RWPE1 (cell line): ENCODE results near the gene TTYH2.
A peak's percentile ranks its signal among the peaks of the same experiment; 100 is the strongest.
"Not testable (repeated sequence)": the region's sequence is repeated elsewhere in the genome, so short reads cannot be mapped to it uniquely, and the experiment has no call there.

ENCODE experiments used
- CTCF ChIA-PET: fragments of 350-600 bp; sonication (Branson Sonifier 250); formaldehyde crosslinking; extraction: SDS; loops from one replicate; lab custom pipeline; 2021; lab: Yijun Ruan, JAX
- POLR2A ChIA-PET: fragments of 400-600 bp; formaldehyde crosslinking; extraction: SDS; loops from one replicate; lab custom pipeline; 2020; ENCODE audit warnings: antibody characterized with exemption; ENCODE audit not compliant: low non-redundant PET; lab: Yijun Ruan, JAX
- DNase-seq: peaks from one replicate; pipeline ENCODE4 v3.0.0; 2012; ENCODE audit warnings: low spot score
- H3K27ac ChIP-seq: fragments of 450-650 bp; 2 replicates; pipeline ENCODE4 v1.5.1; 2017
- TF ChIP-seq, protein P1 (sequence below): fragments of 450-650 bp; conservative IDR thresholded peaks from 2 replicates; pipeline ENCODE4 v1.5.1; 2017; ENCODE audit warnings: low read depth, mild to moderate bottlenecking

The TTYH2 gene

DNA sequence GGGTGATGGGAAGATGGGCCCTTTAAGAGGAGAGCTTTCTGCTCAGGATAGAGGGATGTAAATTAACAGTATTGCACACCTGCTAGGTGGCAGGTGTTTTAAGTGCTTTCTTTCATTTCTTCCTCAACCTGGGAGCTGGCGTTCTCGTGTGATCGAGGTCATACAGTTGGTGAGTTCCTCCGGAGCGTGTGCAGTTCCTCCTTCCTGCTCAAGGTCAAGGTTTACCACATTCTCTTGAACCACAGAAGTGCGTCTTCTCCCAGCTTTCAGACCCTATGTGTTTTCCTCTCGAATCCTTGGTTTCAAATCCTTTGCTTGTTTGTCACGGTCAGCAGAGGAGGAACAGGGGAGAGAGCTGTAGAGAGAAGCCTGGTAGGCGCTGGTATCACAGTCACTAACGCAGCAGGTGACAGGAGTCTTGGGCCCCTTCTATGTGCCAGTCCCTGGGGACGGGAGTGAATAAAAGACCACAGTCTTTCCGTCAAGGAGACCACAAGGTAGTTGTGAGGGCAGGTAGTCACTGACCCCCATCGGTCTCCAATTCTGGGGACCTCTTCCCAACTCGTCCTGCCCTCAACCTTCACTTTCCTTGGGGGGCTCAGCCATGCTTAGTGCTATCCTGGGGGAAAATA lies 61.5 kb downstream of the TTYH2 start:
- DNase-seq, result no peak
- no peak overlapping the region for H3K27ac ChIP-seq
- POLR2A ChIA-PET, result no interaction called here
- TF ChIP-seq, protein P1, sequence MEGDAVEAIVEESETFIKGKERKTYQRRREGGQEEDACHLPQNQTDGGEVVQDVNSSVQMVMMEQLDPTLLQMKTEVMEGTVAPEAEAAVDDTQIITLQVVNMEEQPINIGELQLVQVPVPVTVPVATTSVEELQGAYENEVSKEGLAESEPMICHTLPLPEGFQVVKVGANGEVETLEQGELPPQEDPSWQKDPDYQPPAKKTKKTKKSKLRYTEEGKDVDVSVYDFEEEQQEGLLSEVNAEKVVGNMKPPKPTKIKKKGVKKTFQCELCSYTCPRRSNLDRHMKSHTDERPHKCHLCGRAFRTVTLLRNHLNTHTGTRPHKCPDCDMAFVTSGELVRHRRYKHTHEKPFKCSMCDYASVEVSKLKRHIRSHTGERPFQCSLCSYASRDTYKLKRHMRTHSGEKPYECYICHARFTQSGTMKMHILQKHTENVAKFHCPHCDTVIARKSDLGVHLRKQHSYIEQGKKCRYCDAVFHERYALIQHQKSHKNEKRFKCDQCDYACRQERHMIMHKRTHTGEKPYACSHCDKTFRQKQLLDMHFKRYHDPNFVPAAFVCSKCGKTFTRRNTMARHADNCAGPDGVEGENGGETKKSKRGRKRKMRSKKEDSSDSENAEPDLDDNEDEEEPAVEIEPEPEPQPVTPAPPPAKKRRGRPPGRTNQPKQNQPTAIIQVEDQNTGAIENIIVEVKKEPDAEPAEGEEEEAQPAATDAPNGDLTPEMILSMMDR, result no peak
- CTCF ChIA-PET, result interaction anchor here (0.6 kb wide), 1 partner anchor 13 kb away, joined by 3 read pairs; no protein-coding TSS in a partner anchor

DNA sequence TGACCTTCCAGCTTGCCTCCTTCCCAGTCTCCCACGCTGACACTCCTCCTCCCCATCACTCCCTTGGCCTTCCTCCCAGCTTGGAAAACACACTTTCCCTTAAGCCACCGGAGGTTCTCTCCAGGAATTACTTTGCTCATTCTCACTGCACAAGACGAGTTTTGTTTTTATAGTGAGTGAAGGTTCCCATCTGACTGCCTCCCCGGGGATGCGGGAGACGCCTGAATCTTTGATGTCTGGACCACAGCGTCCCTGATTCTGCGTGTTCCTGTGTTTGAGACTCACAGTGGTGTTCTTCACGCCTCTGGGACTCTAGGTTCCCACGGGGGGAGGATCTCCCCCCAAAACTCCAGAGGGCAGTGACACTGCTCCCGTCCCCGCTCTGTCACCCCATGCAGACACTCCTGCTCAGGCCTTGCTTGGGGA lies 62.7 kb downstream of the TTYH2 start:
- TF ChIP-seq, protein P1, result no peak
- POLR2A ChIA-PET, result no interaction called here
- no peak for DNase-seq
- no peak overlapping the region for H3K27ac ChIP-seq
- CTCF ChIA-PET, result no interaction called here

DNA sequence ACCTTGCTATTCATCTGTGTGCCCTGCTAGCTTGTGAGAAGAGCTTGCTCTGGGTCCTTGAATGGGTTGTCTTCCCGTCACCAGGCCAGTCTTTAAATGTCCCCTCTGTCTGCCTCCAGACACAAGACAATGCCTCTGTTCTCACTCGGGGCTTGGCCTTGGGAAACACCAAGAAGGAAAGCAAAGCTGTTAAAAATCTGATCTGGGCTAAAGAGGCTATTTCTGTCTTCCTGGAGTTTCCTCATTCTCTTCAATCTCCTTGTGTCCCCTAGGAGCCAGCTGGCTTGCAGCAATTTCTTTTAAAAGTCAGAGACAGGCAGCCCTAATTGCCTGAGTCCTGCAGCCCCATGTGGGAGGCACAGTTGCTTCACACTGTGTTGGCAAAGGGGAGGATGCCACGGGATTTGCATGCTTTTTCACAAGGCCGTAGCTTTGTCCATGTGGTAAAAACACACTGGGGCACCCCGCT lies 63.2 kb downstream of the TTYH2 start:
- no peak overlapping the region for H3K27ac ChIP-seq
- CTCF ChIA-PET, result no interaction called here
- DNase-seq, result no peak
- POLR2A ChIA-PET, result no interaction called here
- TF ChIP-seq, protein P1, result no peak

- H3K27ac ChIP-seq, result no peak overlapping the region
- POLR2A ChIA-PET, result no interaction called here
- CTCF ChIA-PET, result interaction anchor here (0.5 to 0.7 kb wide), 2 partner anchors 18 to 242 kb away, joined by 3 to 6 read pairs; no protein-coding TSS in a partner anchor
- TF ChIP-seq, protein P1, result no peak
- DNase-seq, result no peak
Observed at GRCh38 chr17:74277935-74278334, 64.6 kb downstream of the TTYH2 start.

DNA sequence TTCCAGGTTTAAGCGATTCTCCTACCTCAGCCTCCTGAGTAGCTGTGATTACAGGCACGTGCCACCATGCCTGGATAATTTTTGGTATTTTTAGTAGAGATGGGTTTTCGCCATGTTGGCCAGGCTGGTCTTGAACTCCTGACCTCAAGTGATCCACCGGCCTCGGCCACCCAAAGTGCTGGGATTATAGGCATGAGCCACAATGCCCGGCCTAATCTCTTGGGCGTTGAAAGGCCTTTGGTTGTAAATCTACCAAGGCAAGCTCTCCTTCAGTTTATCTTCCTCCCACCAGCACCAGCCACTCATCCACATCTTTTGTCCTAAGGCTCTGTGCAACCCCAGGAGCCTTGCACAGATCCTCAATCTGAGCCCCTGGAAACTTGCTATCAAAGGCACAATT lies 66.2 kb downstream of the TTYH2 start:
- CTCF ChIA-PET, result interaction anchor here (1.0 kb wide), 1 partner anchor 16 kb away, joined by 12 read pairs; no protein-coding TSS in a partner anchor
- POLR2A ChIA-PET, DNase-seq, H3K27ac ChIP-seq: not testable (repeated sequence)

DNA sequence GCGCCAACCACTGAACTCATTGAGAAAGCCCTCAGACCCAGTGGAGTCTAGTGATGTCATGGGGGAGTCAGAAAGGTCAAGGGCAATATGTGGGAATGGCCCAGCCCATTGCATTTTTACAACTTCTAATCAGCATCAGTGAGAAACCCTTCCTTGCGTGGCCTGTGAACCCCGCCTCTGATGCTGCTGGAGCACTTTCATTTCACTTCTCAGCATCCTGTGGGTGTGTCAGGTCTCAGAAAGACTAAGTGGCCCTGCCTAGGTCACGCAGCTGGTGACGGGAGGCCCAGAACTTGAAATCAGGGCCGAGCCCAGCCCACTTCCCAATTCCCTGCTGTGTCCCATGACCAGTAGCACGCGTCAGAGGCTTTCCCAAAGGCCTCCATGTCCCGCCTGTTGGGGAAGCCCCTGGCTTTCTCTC lies 66.7 kb downstream of the TTYH2 start:
- TF ChIP-seq, protein P1, result no peak
- CTCF ChIA-PET, result interaction anchor here (1.0 kb wide), 1 partner anchor 15 kb away, joined by 12 read pairs; no protein-coding TSS in a partner anchor
- DNase-seq, result no peak
- POLR2A ChIA-PET, result no interaction called here
- H3K27ac ChIP-seq, result no peak overlapping the region

DNA sequence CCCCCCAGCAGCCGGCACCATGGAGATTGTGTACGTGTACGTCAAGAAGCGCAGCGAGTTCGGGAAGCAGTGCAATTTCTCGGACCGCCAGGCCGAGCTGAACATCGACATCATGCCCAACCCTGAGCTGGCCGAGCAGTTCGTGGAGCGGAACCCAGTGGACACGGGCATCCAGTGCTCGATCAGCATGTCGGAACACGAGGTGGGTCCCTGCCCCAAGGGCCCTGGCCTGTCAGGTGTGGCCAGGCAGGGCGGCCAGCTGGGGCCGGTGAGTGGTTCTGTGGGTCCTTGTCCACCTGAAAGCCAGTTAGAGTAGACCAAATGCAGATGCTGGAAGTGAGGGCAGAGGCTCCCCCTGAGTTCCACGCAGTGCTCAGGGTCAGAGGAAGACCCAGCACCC lies 68.4 kb downstream of the TTYH2 start:
- DNase-seq, result no peak
- POLR2A ChIA-PET, result no interaction called here
- H3K27ac ChIP-seq, result peak overlapping the region; percentile 66
- CTCF ChIA-PET, result interaction anchor here (0.5 to 1.3 kb wide), 2 partner anchors 13 to 17 kb away, joined by 4 to 7 read pairs; no protein-coding TSS in a partner anchor
- TF ChIP-seq, protein P1, result no peak

DNA sequence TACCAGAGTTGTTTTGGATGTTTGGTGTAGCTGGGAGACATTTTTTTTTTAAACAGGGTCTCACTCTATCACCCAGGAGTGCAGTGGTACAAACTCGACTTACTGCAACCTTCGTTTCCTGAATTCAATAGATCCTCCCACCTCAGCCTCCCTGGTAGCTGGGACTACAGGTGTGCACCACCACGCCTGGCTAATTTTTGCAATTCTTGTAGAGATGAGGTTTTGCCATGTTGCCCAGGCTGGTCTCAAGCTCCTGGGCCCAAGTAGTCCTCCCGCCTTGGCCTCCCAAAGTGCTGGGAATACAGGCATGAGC lies 68.9 kb downstream of the TTYH2 start:
- DNase-seq, POLR2A ChIA-PET: not testable (repeated sequence)
- CTCF ChIA-PET, result interaction anchor here (1.3 kb wide), 1 partner anchor 12 kb away, joined by 7 read pairs; no protein-coding TSS in a partner anchor
- H3K27ac ChIP-seq, result peak overlapping the region; percentile 66
